ENCODE measurements around the gene BLOC1S5.

GRCh38 chr6:8105791-8106190 is 41.6 kb upstream of the BLOC1S5 start:
- TF ChIP-seq CTCF (IDR thresholded peaks at IDR 0.05; ENCODE audit: low read depth, low read length) (no peak), POLR2A (IDR thresholded peaks at IDR 0.05; ENCODE audit: extremely low read depth, insufficient read length) (no peak), MYC (IDR thresholded peaks at IDR 0.05; ENCODE audit: low read depth, low read length) (no peak)
